WERI-Rb-1 (cell line): ENCODE data around the gene CHURC1.
A peak's percentile ranks its signal among the peaks of the same experiment; 100 is the strongest.

Source experiments
- DNase-seq: peaks from one replicate; pipeline ENCODE4 v3.0.0-alpha.2; 2020
- H3K27ac ChIP-seq: fragments of 250-450 bp; sonication (Bioruptor Pico); 2 replicates; pipeline ENCODE4 v1.5.1; 2020; ENCODE audit warnings: mild to moderate bottlenecking, moderate library complexity
- H3K27me3 ChIP-seq: fragments of 250-450 bp; sonication (Bioruptor Pico); 2 replicates; pipeline ENCODE4 v1.5.1; 2021; ENCODE audit warnings: mild to moderate bottlenecking, low read depth, moderate library complexity; ENCODE audit not compliant: insufficient read depth, severe bottlenecking
- H3K36me3 ChIP-seq: fragments of 250-450 bp; sonication (Bioruptor Pico); 2 replicates; pipeline ENCODE4 v1.5.1; 2020; ENCODE audit warnings: mild to moderate bottlenecking, moderate library complexity
- H3K4me3 ChIP-seq: 2 replicates; pipeline ENCODE4 v1.5.1; 2011; ENCODE audit warnings: low read depth, mild to moderate bottlenecking, control low read depth, low read length
- H3K9me3 ChIP-seq: fragments of 250-450 bp; sonication (Bioruptor Pico); 2 replicates; pipeline ENCODE4 v1.5.1; 2021; ENCODE audit warnings: mild to moderate bottlenecking, moderate library complexity; ENCODE audit not compliant: severe bottlenecking
- CTCF ChIP-seq: IDR thresholded peaks from 2 replicates; pipeline ENCODE4 v1.5.1; 2011; ENCODE audit warnings: low read depth, mild to moderate bottlenecking, control low read depth, inconsistent platforms, low read length

CHURC1 gene

GRCh38 chr14:64878837-64879634, 35.2 kb upstream of the CHURC1 start:
- Histone ChIP-seq H3K4me3 (peak overlapping the region; percentile 76), H3K27ac (no peak overlapping the region; the same call in 1 of the 2 replicates), H3K36me3 (no peaks in the 10 kb centered on the region), H3K27me3 (peaks cover 14% of the 10 kb centered on the region), H3K9me3 (no peaks in the 10 kb centered on the region)
- peak; percentile 31 for DNase-seq
- no peak for TF ChIP-seq CTCF

- Histone ChIP-seq H3K9me3 (no peaks in the 10 kb centered on the region), H3K27ac (peak within 1 kb of the TSS; percentile 70), H3K36me3 (no peaks in the 10 kb centered on the region), H3K4me3 (peak within 1 kb of the TSS; percentile 76), H3K27me3 (peaks cover 14% of the 10 kb centered on the region)
- DNase-seq, result peak; percentile 77
- TF ChIP-seq CTCF, result no peak
These were observed 34.5 kb upstream of the CHURC1 start, which contains the start of gene SPTB for GRCh38 chr14:64879635-64880220. SPTB (minus strand) TSS chr14:64879907; CDS start chr14:64823094, 56,813 bp downstream.

GRCh38 chr14:64880221-64881121, 33.8 kb upstream of the CHURC1 start:
- H3K4me3 ChIP-seq, result peak overlapping the region; percentile 76
- H3K27ac ChIP-seq, result peak overlapping the region; percentile 70
- DNase-seq, result peak; percentile 73
- H3K36me3 ChIP-seq, result no peaks in the 10 kb centered on the region
- no peak for TF ChIP-seq CTCF
- H3K9me3 ChIP-seq, result no peaks in the 10 kb centered on the region
- peaks cover 14% of the 10 kb centered on the region for H3K27me3 ChIP-seq

- no peak overlapping the region for H3K27ac ChIP-seq
- H3K27me3 ChIP-seq, result peaks cover 8% of the 10 kb centered on the region
These were observed 28.7 kb upstream of the CHURC1 start for GRCh38 chr14:64885559-64885958.

More at GRCh38 chr14:64885559-64885958, 28.7 kb upstream of the CHURC1 start:
- Histone ChIP-seq H3K4me3 (no peak overlapping the region), H3K36me3 (no peaks in the 10 kb centered on the region), H3K9me3 (no peaks in the 10 kb centered on the region)
- TF ChIP-seq CTCF, result no peak
- no peak for DNase-seq
